GM12878 (cell line): Measurements from ENCODE around the gene FNTB. TPM values are rescaled to one million over a fixed set of nuclear protein-coding genes. Genes with fewer than 3 reads are reported as not detected.

Experiments used
- ATAC-seq: fragments of 200-7000 bp; cut with Tn5 transposase; 3 replicates; pipeline ENCODE4 v1.9.1; 2020; ENCODE audit warnings: mild to moderate bottlenecking, moderate library complexity
- BruUV-seq: library from RNA; stranded (reverse); fragments of 400-500 nt; replicated peaks from 2 replicates; lab custom pipeline; 2021; lab: Mats Ljungman, UMichigan
- CTCF ChIA-PET: fragments of 300-600 bp; sonication (Branson Sonifier 250); formaldehyde crosslinking; extraction: SDS; loops from one replicate; lab custom pipeline; 2021; ENCODE audit warnings: inconsistent platforms; lab: Yijun Ruan, JAX
- POLR2A ChIA-PET: fragments of 350-600 bp; formaldehyde crosslinking; extraction: SDS; loops from one replicate; lab custom pipeline; 2021; ENCODE audit warnings: inconsistent platforms; lab: Charles Lee
- RAD21 ChIA-PET: fragments of 300-600 bp; sonication (Branson Sonifier 250); formaldehyde crosslinking; loops from one replicate; lab custom pipeline; 2023; ENCODE audit warnings: antibody characterized with exemption; ENCODE audit not compliant: unreplicated experiment; lab: Charles Lee
- SMC1A ChIA-PET: fragments of 300-600 bp; sonication (Branson Sonifier 250); formaldehyde crosslinking; loops from one replicate; lab custom pipeline; 2023; ENCODE audit not compliant: unreplicated experiment, uncharacterized antibody; lab: Charles Lee
- DNase-seq: peaks from one replicate; pipeline ENCODE4 v3.0.0-alpha.2; 2011; ENCODE audit warnings: low read depth, low spot score
- FAIRE-seq: peaks from 3 replicates; lab custom pipeline; 2011; peaks lifted over from hg19 to GRCh38; lab: Jason Lieb, UNC
- H2AFZ ChIP-seq: 2 replicates; pipeline ENCODE4 v1.6.0; 2011; ENCODE audit warnings: low read depth, low read length, control low read depth; ENCODE audit not compliant: control insufficient read depth
- H3K27ac ChIP-seq: 2 replicates; pipeline ENCODE4 v1.5.1; 2011; ENCODE audit warnings: control low read depth; ENCODE audit not compliant: control insufficient read depth, insufficient read depth
- H3K27me3 ChIP-seq, 2 experiments: replicated peaks in 1 of 2; 2 replicates each; pipeline versions ENCODE4 v1.6.0 to v1.6.1; 2011; ENCODE audit warnings: low read length in 1 of 2; ENCODE audit not compliant: control insufficient read depth in 2 of 2, insufficient read depth in 2 of 2
- H3K36me3 ChIP-seq, 2 experiments: 2 replicates each; pipeline ENCODE4 v1.5.1; 2011; ENCODE audit warnings: low read length in 1 of 2; ENCODE audit not compliant: control insufficient read depth in 2 of 2, insufficient read depth in 2 of 2
- H3K4me1 ChIP-seq: 2 replicates; pipeline ENCODE4 v1.6.1; 2011; ENCODE audit warnings: mild to moderate bottlenecking, low read length, moderate library complexity, mixed read lengths; ENCODE audit not compliant: control insufficient read depth, insufficient read depth
- H3K4me2 ChIP-seq: 2 replicates; pipeline ENCODE4 v1.6.0; 2011; ENCODE audit warnings: control low read depth; ENCODE audit not compliant: control insufficient read depth, insufficient read depth
- H3K4me3 ChIP-seq: fragments of 200-600 bp; sonication (generic); 2 replicates; pipeline ENCODE4 v1.5.1; 2016
- H3K79me2 ChIP-seq: 2 replicates; pipeline ENCODE4 v1.6.0; 2011; ENCODE audit warnings: low read length; ENCODE audit not compliant: control insufficient read depth, insufficient read depth
- H3K9ac ChIP-seq: 2 replicates; pipeline ENCODE4 v1.8.0; 2011; ENCODE audit warnings: low read length, control low read depth, mixed read lengths; ENCODE audit not compliant: control insufficient read depth, insufficient read depth
- H3K9me3 ChIP-seq: replicated peaks from 3 replicates; pipeline ENCODE4 v1.5.1; 2011; ENCODE audit warnings: mild to moderate bottlenecking, low read length; ENCODE audit not compliant: control insufficient read depth, insufficient read depth
- H4K20me1 ChIP-seq: 2 replicates; pipeline ENCODE4 v1.6.0; 2011; ENCODE audit not compliant: control insufficient read depth, insufficient read depth
- ATF7 ChIP-seq: fragments of 450-650 bp; IDR thresholded peaks from 2 replicates; pipeline ENCODE4 v1.6.1; 2016; ENCODE audit warnings: low read depth, mild to moderate bottlenecking
- BHLHE40 ChIP-seq, 2 experiments: fragments of 450-650 bp in 1 of 2; IDR thresholded peaks; 2 replicates each; pipeline ENCODE4 v1.6.1; 2011 to 2017; ENCODE audit warnings: low read depth in 2 of 2, borderline replicate concordance in 1 of 2, improper control_type of control experiment in 1 of 2, low read length in 1 of 2, mild to moderate bottlenecking in 1 of 2
- CBX5 ChIP-seq: sonication (generic); IDR thresholded peaks from 2 replicates; pipeline ENCODE4 v1.6.1; 2016; ENCODE audit warnings: low read depth, moderate library complexity, mild to moderate bottlenecking, inconsistent platforms
- CTCF ChIP-seq, 3 experiments: IDR thresholded peaks in 2 of 3; conservative IDR thresholded peaks in 1 of 3; 2 replicates each; pipeline ENCODE4 v1.5.1; 2011; ENCODE audit warnings: low read depth in 3 of 3, low read length in 3 of 3, mild to moderate bottlenecking in 3 of 3, control low read depth in 2 of 3, moderate library complexity in 2 of 3, inconsistent platforms in 1 of 3, mixed read lengths in 1 of 3; ENCODE audit not compliant: control insufficient read depth in 2 of 3, insufficient read depth in 1 of 3; ENCODE audit errors: extremely low read depth in 1 of 3
- FOXK2 ChIP-seq: fragments of 450-650 bp; IDR thresholded peaks from 2 replicates; pipeline ENCODE4 v1.6.1; 2017; ENCODE audit warnings: mild to moderate bottlenecking, moderate library complexity
- HDGF ChIP-seq: fragments of 450-650 bp; IDR thresholded peaks from 2 replicates; pipeline ENCODE4 v1.6.1; 2016; ENCODE audit warnings: antibody characterized with exemption
- KAT2A ChIP-seq: conservative IDR thresholded peaks from 2 replicates; pipeline ENCODE4 v1.6.1; 2011; ENCODE audit warnings: low read depth, low read length; ENCODE audit not compliant: control insufficient read depth
- KDM1A ChIP-seq: fragments of 200-600 bp; sonication (generic); IDR thresholded peaks from 2 replicates; pipeline ENCODE4 v1.6.1; 2016; ENCODE audit warnings: borderline replicate concordance
- MEF2B ChIP-seq: fragments of 450-650 bp; IDR thresholded peaks from 2 replicates; pipeline ENCODE4 v1.6.1; 2018; ENCODE audit warnings: mild to moderate bottlenecking, moderate library complexity; ENCODE audit not compliant: partially characterized antibody, poor library complexity, severe bottlenecking
- MTA3 ChIP-seq: IDR thresholded peaks from 2 replicates; pipeline ENCODE4 v1.6.1; 2012; ENCODE audit warnings: low read length, inconsistent platforms, borderline replicate concordance
- NFYB ChIP-seq: IDR thresholded peaks from 2 replicates; pipeline ENCODE4 v1.6.1; 2011; ENCODE audit warnings: low read depth, mild to moderate bottlenecking, low read length, improper control_type of control experiment, moderate library complexity; ENCODE audit not compliant: insufficient read depth
- PAX5 ChIP-seq: IDR thresholded peaks from 2 replicates; pipeline ENCODE4 v1.6.1; 2011; ENCODE audit warnings: low read depth, low read length, borderline replicate concordance
- PBX3 ChIP-seq: IDR thresholded peaks from 2 replicates; pipeline ENCODE4 v1.6.1; 2011; ENCODE audit warnings: mild to moderate bottlenecking, low read depth, low read length, moderate library complexity; ENCODE audit not compliant: insufficient replicate concordance
- SPI1 ChIP-seq: IDR thresholded peaks from 2 replicates; pipeline ENCODE4 v1.6.1; 2011; ENCODE audit warnings: low read depth, mild to moderate bottlenecking, low read length, moderate library complexity, borderline replicate concordance; ENCODE audit not compliant: insufficient read depth
- SREBF1 ChIP-seq: IDR thresholded peaks from 2 replicates; pipeline ENCODE4 v1.6.1; 2012; ENCODE audit warnings: mild to moderate bottlenecking, low read length
- USF2 ChIP-seq: IDR thresholded peaks from 2 replicates; pipeline ENCODE4 v1.6.1; 2011; ENCODE audit warnings: low read depth, low read length, improper control_type of control experiment, borderline replicate concordance
- YY1 ChIP-seq: IDR thresholded peaks from 2 replicates; pipeline ENCODE4 v1.6.1; 2011; ENCODE audit warnings: low read depth, mild to moderate bottlenecking, low read length
- ZNF217 ChIP-seq: fragments of 450-650 bp; IDR thresholded peaks from 2 replicates; pipeline ENCODE4 v1.6.1; 2017; ENCODE audit warnings: antibody characterized with exemption, mild to moderate bottlenecking
- ZNF384 ChIP-seq: IDR thresholded peaks from 2 replicates; pipeline ENCODE4 v1.6.1; 2012; ENCODE audit warnings: low read depth, mild to moderate bottlenecking, low read length, improper control_type of control experiment, borderline replicate concordance
- WGBS: methylation state at CpG from one replicate; pipeline ENCODE4 v1.1.6; 2016; ENCODE audit warnings: low lambda C conversion rate; ENCODE audit not compliant: insufficient replicate concordance, insufficient coverage; ENCODE audit errors: missing lambda C conversion rate; 5-methylcytosine and 5-hydroxymethylcytosine counted together
- in situ Hi-C: fragments of 300-500 bp; cut with MboI; formaldehyde crosslinking; loops from 9 replicates; pipeline ENCODE4 v1.14.3; 2018; ENCODE audit warnings: mixed read lengths
- intact Hi-C: fragments of 100-400 bp; cut with micrococcal nuclease; formaldehyde crosslinking; loops from one replicate; pipeline ENCODE4 v1.14.2; 2022; ENCODE audit not compliant: unreplicated experiment
- polyA plus RNA-seq, 11 experiments: library from polyadenylated mRNA; depleted of rRNA in 4 of 11; unstranded in 6 of 11; stranded (reverse) in 5 of 11; fragments of >200 nt; fragmentation: Nextera tagmentation in 4 of 11; fragmentation: Illumina TruSeq in 1 of 11; extraction: Ambion mirVana in 4 of 11; extraction: Trizol in 1 of 11; gene quantifications; 1 replicate in 1 of 11; 2 replicates in 10 of 11; pipeline versions ENCODE4 v1.2.1 to v1.2.3, GENCODE V29; 2011 to 2016; ENCODE audit warnings: inconsistent platforms in 2 of 11, missing spikeins in 2 of 11, low read depth in 1 of 11
- total RNA-seq, 4 experiments: library from RNA; depleted of rRNA in 3 of 4; stranded (reverse); fragments of >200 nt in 3 of 4; fragmentation: Illumina TruSeq in 1 of 4; extraction: Trizol in 1 of 4; gene quantifications; 2 replicates each; pipeline versions ENCODE4 v1.2.1 to v1.2.3, GENCODE V29; 2013 to 2021

The FNTB gene
- total and polyA plus RNA-seq, 10 of the 15 experiments (the other 5 are each of a cell fraction or from before 2014, with no cell fraction given): 10.4 to 25.1 (median 16.7) TPM

- H4K20me1 ChIP-seq: no peaks in the 10 kb centered on the region
- peak overlapping the region; percentile 53 for H3K27ac ChIP-seq
- TF ChIP-seq ZNF217 (no peak), YY1 (peak; percentile 74), SREBF1 (no peak), KDM1A (no peak), KAT2A (no peak), USF2 (no peak), CTCF (IDR thresholded peaks at IDR 0.05 in 2 of 3, conservative IDR thresholded peaks at IDR 0.05 in 1 of 3; ENCODE audit: control insufficient read depth in 2 of 3, extremely low read depth in 1 of 3, insufficient read depth in 1 of 3, low read depth in 3 of 3, low read length in 3 of 3) (peak in 2 of 3 experiments; percentile 12 to 13; a peak in 1 of 6 replicates), CBX5 (no peak), ATF7 (no peak), NFYB (no peak), MTA3 (no peak), HDGF (no peak), ZNF384 (no peak), BHLHE40 (IDR thresholded peaks at IDR 0.05; ENCODE audit: borderline replicate concordance in 1 of 2, low read depth in 2 of 2, low read length in 1 of 2) (peak; percentile 24 to 86; a peak in 2 of 4 replicates), MEF2B (peak; percentile 22), PAX5 (peak; percentile 76; the same call in 1 of the 2 replicates), SPI1 (no peak), PBX3 (no peak), FOXK2 (no peak)
Observed at GRCh38 chr14:65103150-65103760, 116.6 kb downstream of the FNTB start.

More at GRCh38 chr14:65103150-65103760, 116.6 kb downstream of the FNTB start:
- in situ Hi-C loops (no loop called here), intact Hi-C loops (loop anchor here (2.0 to 5.0 kb wide), 2 partner anchors 56 to 116 kb away; partner anchors contain the start of gene FNTB)
- ATAC-seq (no peak), DNase-seq (no peak), FAIRE-seq (peak; percentile 35)
- Histone ChIP-seq H3K4me2 (peak overlapping the region; percentile 97), H3K79me2 (peaks cover 36% of the 10 kb centered on the region), H3K27me3 (no peaks in the 10 kb centered on the region), H3K4me1 (peaks cover 6% of the 10 kb centered on the region), H3K36me3 (no peaks in the 10 kb centered on the region; a peak in 1 of 4 replicates), H3K9ac (peak overlapping the region; percentile 62), H2AFZ (peak overlapping the region; percentile 98), H3K9me3 (no peaks in the 10 kb centered on the region), H3K4me3 (peak overlapping the region; percentile 96)
- ChIA-PET CTCF (interaction anchor here (0.7 kb wide), 1 partner anchor 53 kb away, joined by 4 read pairs; no protein-coding TSS in a partner anchor), RAD21 (interaction anchor here (0.7 to 1.6 kb wide), 3 partner anchors 66 to 150 kb away, joined by 3 to 4 read pairs (median 3); no protein-coding TSS in a partner anchor), SMC1A (interaction anchor here (0.6 to 1.4 kb wide), 3 partner anchors 49 to 1262 kb away, joined by 3 to 4 read pairs (median 3); no protein-coding TSS in a partner anchor), POLR2A (interaction anchor here (0.7 to 0.8 kb wide), 2 partner anchors 9 to 139 kb away, joined by 3 read pairs; no protein-coding TSS in a partner anchor)
- no TSS peak for BruUV-seq
- WGBS: 5% methylated on average over 22 of the region's 22 CpGs
